ENCODE measurements around the gene CDKL5.

The CDKL5 gene

GRCh38 chrX:18677161-18677869 is 251.9 kb downstream of the CDKL5 start:
- Histone ChIP-seq H3K4me3 (replicated peaks; ENCODE audit: insufficient read depth, low read length) (no peak overlapping the region), H3K27me3 (ENCODE audit: insufficient read depth, poor library complexity, severe bottlenecking) (no peaks in the 10 kb centered on the region), H3K27ac (replicated peaks) (no peak overlapping the region)
- no peak for DNase-seq (ENCODE audit: low read depth in 1 of 2, low spot score in 1 of 2)
- TF ChIP-seq GABPA (IDR thresholded peaks at IDR 0.05; ENCODE audit: low read depth) (no peak), CTCF (IDR thresholded peaks at IDR 0.05; ENCODE audit: insufficient read depth, low read length) (no peak), REST (IDR thresholded peaks at IDR 0.05; ENCODE audit: insufficient replicate concordance, low read depth) (no peak), SPI1 (IDR thresholded peaks at IDR 0.05; ENCODE audit: borderline replicate concordance, low read depth) (no peak), POLR2AphosphoS5 (IDR thresholded peaks at IDR 0.05; ENCODE audit: low read depth) (no peak)

GRCh38 chrX:18681996-18682395 is 256.6 kb downstream of the CDKL5 start:
- H3K4me3 ChIP-seq (replicated peaks; ENCODE audit: insufficient read depth, low read length), result no peak overlapping the region
- TF ChIP-seq SPI1 (IDR thresholded peaks at IDR 0.05; ENCODE audit: borderline replicate concordance, low read depth), result no peak
- TF ChIP-seq POLR2AphosphoS5 (IDR thresholded peaks at IDR 0.05; ENCODE audit: low read depth), result no peak
- no peak for TF ChIP-seq REST (IDR thresholded peaks at IDR 0.05; ENCODE audit: insufficient replicate concordance, low read depth)
- TF ChIP-seq GABPA (IDR thresholded peaks at IDR 0.05; ENCODE audit: low read depth), result no peak
- no peak for TF ChIP-seq CTCF (IDR thresholded peaks at IDR 0.05; ENCODE audit: insufficient read depth, low read length)
- H3K27ac ChIP-seq (replicated peaks), result no peak overlapping the region
- no peaks in the 10 kb centered on the region for H3K27me3 ChIP-seq (ENCODE audit: insufficient read depth, poor library complexity, severe bottlenecking)
- no peak for DNase-seq (ENCODE audit: low read depth in 1 of 2, low spot score in 1 of 2)

- TF ChIP-seq REST (IDR thresholded peaks at IDR 0.05; ENCODE audit: insufficient replicate concordance, low read depth), result no peak
- no peak for TF ChIP-seq CTCF (IDR thresholded peaks at IDR 0.05; ENCODE audit: insufficient read depth, low read length)
- no peak for TF ChIP-seq GABPA (IDR thresholded peaks at IDR 0.05; ENCODE audit: low read depth)
- TF ChIP-seq POLR2AphosphoS5 (IDR thresholded peaks at IDR 0.05; ENCODE audit: low read depth), result no peak
- TF ChIP-seq SPI1 (IDR thresholded peaks at IDR 0.05; ENCODE audit: borderline replicate concordance, low read depth), result no peak
- DNase-seq (ENCODE audit: low read depth in 1 of 2, low spot score in 1 of 2), result no peak
- Histone ChIP-seq H3K27me3 (ENCODE audit: insufficient read depth, poor library complexity, severe bottlenecking) (no peaks in the 10 kb centered on the region), H3K4me3 (replicated peaks; ENCODE audit: insufficient read depth, low read length) (no peak overlapping the region), H3K27ac (replicated peaks) (no peak overlapping the region)
These were observed 257.6 kb downstream of the CDKL5 start for GRCh38 chrX:18682979-18683387.
